Osteocyte (in vitro differentiated cells): ENCODE measurements around the gene CNNM2. TPM values are rescaled to one million over a fixed set of nuclear protein-coding genes. Genes with fewer than 3 reads are reported as not detected.
A peak's percentile ranks its signal among the peaks of the same experiment; 100 is the strongest.

ENCODE experiments used
- DNase-seq: peaks from one replicate; pipeline ENCODE4 v3.0.0; 2021; ENCODE audit warnings: mixed read lengths; ENCODE audit not compliant: unreplicated experiment; ENCODE audit errors: extremely low spot score
- H3K27ac Mint-ChIP-seq: one replicate; pipeline ENCODE4 v1.8.0; 2021; ENCODE audit warnings: mild to moderate bottlenecking, mixed read lengths; ENCODE audit not compliant: unreplicated experiment
- H3K27me3 Mint-ChIP-seq: one replicate; pipeline ENCODE4 v1.8.0; 2021; ENCODE audit warnings: mixed read lengths; ENCODE audit not compliant: unreplicated experiment
- H3K36me3 Mint-ChIP-seq: one replicate; pipeline ENCODE4 v1.8.0; 2021; ENCODE audit warnings: mixed read lengths; ENCODE audit not compliant: unreplicated experiment
- H3K4me1 Mint-ChIP-seq: one replicate; pipeline ENCODE4 v1.8.0; 2021; ENCODE audit warnings: mixed read lengths; ENCODE audit not compliant: unreplicated experiment
- H3K4me3 Mint-ChIP-seq: one replicate; pipeline ENCODE4 v1.8.0; 2021; ENCODE audit warnings: mild to moderate bottlenecking, moderate library complexity, mixed read lengths; ENCODE audit not compliant: unreplicated experiment
- H3K9me3 Mint-ChIP-seq: one replicate; pipeline ENCODE4 v1.8.0; 2021; ENCODE audit warnings: mixed read lengths; ENCODE audit not compliant: unreplicated experiment
- CTCF ChIP-seq: fragments of 200-600 bp; sonication (generic); IDR thresholded peaks from 2 replicates; pipeline ENCODE4 v1.5.0; 2021; ENCODE audit warnings: antibody characterized with exemption, mild to moderate bottlenecking, moderate library complexity
- total RNA-seq: library from RNA; stranded (reverse); gene quantifications from 2 replicates; pipeline ENCODE4 v1.2.1, GENCODE V29; 2021

CNNM2 gene
- total RNA-seq, 1 donor from 2014 or later = 11.7 TPM

GRCh38 chr10:103021150-103021899, 103.2 kb downstream of the CNNM2 start:
- Mint-ChIP-seq H3K36me3 (peaks cover 2% of the 10 kb centered on the region), H3K9me3 (no peaks in the 10 kb centered on the region), H3K4me1 (no peaks in the 10 kb centered on the region), H3K27ac (no peak overlapping the region), H3K4me3 (no peak overlapping the region), H3K27me3 (peaks cover 3% of the 10 kb centered on the region)
- no peak for DNase-seq
- no peak for TF ChIP-seq CTCF

- no peak for TF ChIP-seq CTCF
- Mint-ChIP-seq H3K36me3 (peaks cover 2% of the 10 kb centered on the region), H3K9me3 (no peaks in the 10 kb centered on the region), H3K27ac (no peak overlapping the region), H3K4me1 (no peaks in the 10 kb centered on the region), H3K27me3 (peaks cover 3% of the 10 kb centered on the region), H3K4me3 (no peak overlapping the region)
- no peak for DNase-seq
Measured at GRCh38 chr10:103021900-103022293, 103.8 kb downstream of the CNNM2 start.

GRCh38 chr10:103025696-103026095, 107.6 kb downstream of the CNNM2 start:
- H3K9me3 Mint-ChIP-seq = no peaks in the 10 kb centered on the region
- peaks cover 2% of the 10 kb centered on the region for H3K36me3 Mint-ChIP-seq
- H3K27me3 Mint-ChIP-seq = no peaks in the 10 kb centered on the region
- no peak overlapping the region for H3K4me3 Mint-ChIP-seq
- no peak overlapping the region for H3K27ac Mint-ChIP-seq
- H3K4me1 Mint-ChIP-seq = no peaks in the 10 kb centered on the region
- no peak for DNase-seq
- TF ChIP-seq CTCF = no peak

DNA sequence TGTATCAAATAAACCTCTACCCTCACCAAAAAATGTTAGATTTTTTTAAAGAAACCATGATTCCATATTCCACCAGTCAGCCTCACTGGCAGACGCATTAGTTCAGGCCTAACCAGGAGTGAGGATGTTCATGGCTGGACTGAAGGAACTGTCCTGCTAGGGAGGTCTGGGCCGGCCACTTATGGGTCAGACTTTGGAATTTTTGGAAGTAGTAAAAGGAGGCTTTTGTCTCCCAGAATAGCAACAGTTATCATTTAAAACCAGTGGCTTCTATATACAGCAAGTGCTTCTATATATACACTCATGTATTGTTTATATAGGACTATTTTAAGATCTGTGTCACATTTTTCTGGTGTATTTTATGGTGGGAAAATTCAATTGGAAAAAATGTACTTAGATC, 120.5 kb downstream of the CNNM2 start:
- no peaks in the 10 kb centered on the region for H3K36me3 Mint-ChIP-seq
- H3K4me3 Mint-ChIP-seq = no peak overlapping the region
- H3K9me3 Mint-ChIP-seq = no peaks in the 10 kb centered on the region
- TF ChIP-seq CTCF = no peak
- peak overlapping the region; percentile 48 for H3K27ac Mint-ChIP-seq
- no peaks in the 10 kb centered on the region for H3K27me3 Mint-ChIP-seq
- H3K4me1 Mint-ChIP-seq = peaks cover 15% of the 10 kb centered on the region
- no peak for DNase-seq

- H3K4me3 Mint-ChIP-seq = no peak overlapping the region
- DNase-seq = no peak
- H3K9me3 Mint-ChIP-seq = no peaks in the 10 kb centered on the region
- peaks cover 33% of the 10 kb centered on the region for H3K4me1 Mint-ChIP-seq
- H3K27me3 Mint-ChIP-seq = no peaks in the 10 kb centered on the region
- no peak overlapping the region for H3K27ac Mint-ChIP-seq
- TF ChIP-seq CTCF = no peak
- H3K36me3 Mint-ChIP-seq = no peaks in the 10 kb centered on the region
Measured at GRCh38 chr10:103040418-103040817, 122.3 kb downstream of the CNNM2 start.
